IPS-20b (cell line): ENCODE data around the gene TMEM214.

Experiments used
- H3K27ac ChIP-seq: one replicate; pipeline ENCODE4 v1.5.1; 2013; ENCODE audit warnings: low read length
- H3K27me3 ChIP-seq: 2 replicates; pipeline ENCODE4 v1.6.1; 2013; ENCODE audit warnings: mild to moderate bottlenecking, low read length, inconsistent platforms; ENCODE audit not compliant: insufficient read depth
- H3K36me3 ChIP-seq: 2 replicates; pipeline ENCODE4 v1.6.1; 2013; ENCODE audit warnings: low read depth, mild to moderate bottlenecking, inconsistent platforms, low read length, moderate library complexity; ENCODE audit not compliant: insufficient read depth
- H3K4me1 ChIP-seq: 2 replicates; pipeline ENCODE4 v1.6.1; 2013; ENCODE audit warnings: mild to moderate bottlenecking, control low read depth, inconsistent platforms, low read length, moderate library complexity; ENCODE audit not compliant: insufficient read depth
- H3K4me3 ChIP-seq: 2 replicates; pipeline ENCODE4 v1.5.1; 2013; ENCODE audit warnings: mild to moderate bottlenecking, low read length, inconsistent platforms
- H3K9ac ChIP-seq: 2 replicates; pipeline ENCODE4 v1.6.1; 2013; ENCODE audit warnings: low read depth, mild to moderate bottlenecking, inconsistent platforms, low read length, moderate library complexity
- H3K9me3 ChIP-seq: 2 replicates; pipeline ENCODE4 v1.6.1; 2013; ENCODE audit warnings: mild to moderate bottlenecking, low read depth, low read length, inconsistent platforms; ENCODE audit not compliant: insufficient read depth

Gene TMEM214

DNA sequence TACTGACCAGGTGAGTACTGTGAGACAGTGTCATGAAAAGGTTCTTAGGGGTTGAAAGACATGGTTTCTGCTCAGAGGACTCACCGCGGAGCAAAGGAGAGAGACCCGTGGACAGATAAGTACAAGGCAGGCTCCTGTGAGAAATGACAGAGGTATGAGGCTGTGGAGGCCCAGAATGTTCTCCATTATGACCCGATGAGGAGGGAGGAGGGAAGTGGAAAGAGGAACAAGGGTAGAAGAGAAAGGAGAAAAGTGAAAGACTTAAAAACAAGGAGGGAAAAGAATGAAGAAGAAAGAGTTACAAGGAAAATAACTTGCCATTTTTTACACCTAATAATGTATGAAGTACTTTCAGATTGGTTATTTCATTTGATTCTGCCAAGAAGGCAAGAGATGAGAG lies 32.5 kb upstream of the TMEM214 start:
- no peaks in the 10 kb centered on the region for H3K9me3 ChIP-seq
- no peak overlapping the region for H3K9ac ChIP-seq
- H3K36me3 ChIP-seq = no peaks in the 10 kb centered on the region
- H3K27me3 ChIP-seq = no peaks in the 10 kb centered on the region
- no peaks in the 10 kb centered on the region for H3K4me1 ChIP-seq
- no peak overlapping the region for H3K27ac ChIP-seq
- no peak overlapping the region for H3K4me3 ChIP-seq

DNA sequence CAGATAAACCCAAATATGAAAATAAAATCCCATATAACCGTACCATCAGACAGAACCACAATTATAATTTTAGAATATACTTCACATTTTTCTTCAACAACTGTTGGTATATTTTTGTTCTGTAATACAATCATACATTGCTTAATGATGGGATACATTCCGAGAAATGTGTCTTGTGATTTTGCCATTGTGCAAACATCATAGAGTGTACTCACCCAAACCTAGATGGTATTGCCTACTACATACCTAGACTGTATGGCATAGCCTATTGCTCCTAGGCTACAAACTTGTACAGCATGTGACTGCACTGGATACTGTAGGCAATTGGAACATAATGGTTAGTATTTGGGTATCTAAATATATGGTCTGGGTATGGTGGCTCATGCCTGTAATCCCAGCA lies 31.8 kb upstream of the TMEM214 start:
- Histone ChIP-seq H3K36me3 (no peaks in the 10 kb centered on the region), H3K4me3 (no peak overlapping the region), H3K27ac (no peak overlapping the region), H3K4me1 (no peaks in the 10 kb centered on the region), H3K9me3 (no peaks in the 10 kb centered on the region), H3K9ac (no peak overlapping the region), H3K27me3 (no peaks in the 10 kb centered on the region)

GRCh38 chr2:27001950-27002349 lies 30.8 kb upstream of the TMEM214 start:
- Histone ChIP-seq H3K27me3 (no peaks in the 10 kb centered on the region), H3K27ac (no peak overlapping the region), H3K4me1 (no peaks in the 10 kb centered on the region), H3K4me3 (no peak overlapping the region), H3K9ac (no peak overlapping the region), H3K36me3 (no peaks in the 10 kb centered on the region), H3K9me3 (no peaks in the 10 kb centered on the region)

DNA sequence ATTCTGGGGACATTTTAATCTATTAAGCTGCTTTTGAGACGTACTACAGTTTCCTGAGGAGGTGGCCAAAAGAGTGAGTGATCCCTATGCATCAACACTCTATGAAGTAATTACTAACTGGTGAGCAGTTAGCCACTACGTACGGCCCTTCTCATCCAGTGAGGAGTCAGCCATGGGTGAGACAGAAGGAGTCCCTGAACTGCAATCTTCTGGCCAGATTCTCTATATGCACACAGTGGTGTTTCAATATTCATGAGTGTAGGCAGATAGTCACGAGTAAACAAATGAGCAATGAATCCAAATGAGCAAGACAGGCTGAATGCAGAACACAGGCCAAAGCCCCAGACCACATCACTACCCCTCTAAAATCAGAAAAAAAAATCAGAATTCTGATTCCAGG lies 29.8 kb upstream of the TMEM214 start:
- Histone ChIP-seq H3K9me3 (no peaks in the 10 kb centered on the region), H3K27me3 (no peaks in the 10 kb centered on the region), H3K4me3 (no peak overlapping the region), H3K9ac (no peak overlapping the region), H3K36me3 (no peaks in the 10 kb centered on the region), H3K4me1 (no peaks in the 10 kb centered on the region), H3K27ac (no peak overlapping the region)

DNA sequence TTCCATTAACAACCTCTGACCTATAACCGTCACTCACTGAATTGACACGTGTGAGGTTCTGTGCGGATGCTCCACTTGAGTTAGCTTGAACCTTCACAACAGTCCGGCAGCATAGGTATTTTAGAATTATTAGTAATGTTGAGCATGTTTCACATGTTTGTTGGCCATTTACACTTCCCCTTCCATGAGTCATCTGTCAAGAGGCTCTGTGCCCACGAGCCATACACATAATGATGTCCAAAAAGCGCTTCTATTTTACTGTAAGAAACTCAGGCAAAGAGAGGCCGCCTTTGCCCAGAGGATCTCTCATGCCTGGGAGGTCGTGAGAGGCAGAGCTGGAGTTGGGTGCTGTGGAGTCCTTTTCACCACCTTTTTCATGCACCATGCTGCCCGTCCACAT lies 28.9 kb upstream of the TMEM214 start:
- Histone ChIP-seq H3K27me3 (no peaks in the 10 kb centered on the region), H3K27ac (no peak overlapping the region), H3K9ac (no peak overlapping the region), H3K4me1 (no peaks in the 10 kb centered on the region), H3K9me3 (no peaks in the 10 kb centered on the region), H3K4me3 (no peak overlapping the region), H3K36me3 (no peaks in the 10 kb centered on the region)

GRCh38 chr2:27006602-27007415 lies 26.0 kb upstream of the TMEM214 start:
- H3K36me3 ChIP-seq = no peaks in the 10 kb centered on the region
- no peak overlapping the region for H3K9ac ChIP-seq
- H3K9me3 ChIP-seq = no peaks in the 10 kb centered on the region
- no peaks in the 10 kb centered on the region; the same call in 1 of the 2 replicates for H3K27me3 ChIP-seq
- H3K4me1 ChIP-seq = no peaks in the 10 kb centered on the region
- H3K4me3 ChIP-seq = no peak overlapping the region
- no peak overlapping the region for H3K27ac ChIP-seq

DNA sequence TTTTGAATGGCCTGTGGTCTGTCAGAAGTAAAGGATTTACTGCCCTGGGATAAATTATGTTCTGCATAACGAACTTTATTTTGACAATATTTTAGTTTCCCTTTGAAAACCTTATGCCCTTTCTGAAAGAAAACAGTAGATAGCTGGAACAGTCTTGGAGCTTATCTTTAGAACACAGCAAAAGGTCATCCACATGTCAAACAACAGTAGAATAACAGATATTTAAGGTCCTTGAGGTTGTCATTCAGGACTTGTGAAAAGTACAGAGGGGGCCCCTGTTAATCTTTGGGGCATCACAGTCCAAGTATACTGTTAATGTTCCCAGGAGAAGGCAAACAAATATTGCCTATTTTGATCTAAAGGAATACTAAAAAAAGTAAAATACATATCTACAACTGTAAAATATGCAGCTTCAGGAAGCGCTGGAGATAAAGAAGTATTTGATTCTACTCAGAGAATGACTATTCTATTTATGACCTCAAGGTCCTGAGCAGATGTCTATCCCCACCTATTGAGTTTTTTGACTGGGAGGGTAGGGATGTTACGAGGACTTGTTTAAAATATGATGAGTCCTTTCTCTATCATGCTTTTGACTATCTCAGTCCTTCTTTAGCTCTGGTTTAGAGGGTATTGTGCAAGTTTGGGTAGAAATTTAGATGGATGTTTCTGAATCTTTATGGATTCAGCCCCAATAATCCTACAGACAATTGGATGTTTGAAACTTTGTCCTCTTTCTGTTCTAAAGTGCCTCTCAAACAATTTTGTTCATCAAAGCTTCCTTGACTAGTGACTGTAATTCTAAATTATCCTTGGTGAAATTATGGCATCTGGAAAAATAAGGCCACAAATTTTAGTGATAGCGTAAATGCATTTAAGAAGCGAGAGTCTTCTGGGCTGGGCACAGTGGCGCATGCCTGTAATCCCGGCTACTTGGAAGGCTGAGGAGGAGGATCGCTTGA lies 25.1 kb upstream of the TMEM214 start:
- H3K9me3 ChIP-seq = no peaks in the 10 kb centered on the region
- no peaks in the 10 kb centered on the region for H3K36me3 ChIP-seq
- H3K27me3 ChIP-seq = no peaks in the 10 kb centered on the region; the same call in 1 of the 2 replicates
- no peak overlapping the region for H3K27ac ChIP-seq
- H3K4me1 ChIP-seq = no peaks in the 10 kb centered on the region
- H3K9ac ChIP-seq = no peak overlapping the region
- no peak overlapping the region for H3K4me3 ChIP-seq

GRCh38 chr2:27008678-27009077 lies 24.1 kb upstream of the TMEM214 start:
- no peak overlapping the region for H3K9ac ChIP-seq
- no peak overlapping the region for H3K4me3 ChIP-seq
- no peaks in the 10 kb centered on the region for H3K4me1 ChIP-seq
- no peak overlapping the region for H3K27ac ChIP-seq
- no peaks in the 10 kb centered on the region; the same call in 1 of the 2 replicates for H3K27me3 ChIP-seq
- H3K36me3 ChIP-seq = no peaks in the 10 kb centered on the region
- peaks cover 8% of the 10 kb centered on the region; the same call in 1 of the 2 replicates for H3K9me3 ChIP-seq

- H3K9ac ChIP-seq = no peak overlapping the region
- no peak overlapping the region for H3K4me3 ChIP-seq
- H3K9me3 ChIP-seq = peaks cover 10% of the 10 kb centered on the region; the same call in 1 of the 2 replicates
- H3K27ac ChIP-seq = no peak overlapping the region
- no peaks in the 10 kb centered on the region for H3K4me1 ChIP-seq
- no peaks in the 10 kb centered on the region; the same call in 1 of the 2 replicates for H3K27me3 ChIP-seq
- no peaks in the 10 kb centered on the region for H3K36me3 ChIP-seq
Observed at GRCh38 chr2:27009083-27009482, 23.7 kb upstream of the TMEM214 start.

DNA sequence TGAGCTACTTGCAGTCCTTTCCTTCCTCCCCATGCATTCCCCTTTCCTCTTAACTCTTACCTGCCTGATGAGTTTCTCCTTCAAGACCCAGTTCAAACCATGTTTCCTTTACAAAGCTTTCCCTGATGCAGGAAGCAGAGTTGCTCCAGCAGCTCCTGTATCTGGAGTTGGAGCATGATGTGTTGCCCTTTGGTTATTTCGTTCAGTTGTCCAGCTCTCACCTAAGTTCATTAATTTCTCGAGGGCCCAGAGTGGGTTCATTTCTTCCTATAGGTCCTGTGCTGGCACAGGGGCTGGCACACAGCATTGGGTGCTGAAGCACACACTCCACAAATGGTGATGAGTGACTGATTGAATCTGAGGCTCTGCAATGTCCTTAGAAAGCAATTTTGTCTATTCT lies 23.0 kb upstream of the TMEM214 start:
- H3K9me3 ChIP-seq = peaks cover 10% of the 10 kb centered on the region; the same call in 1 of the 2 replicates
- H3K27me3 ChIP-seq = no peaks in the 10 kb centered on the region; the same call in 1 of the 2 replicates
- H3K4me3 ChIP-seq = no peak overlapping the region
- H3K36me3 ChIP-seq = no peaks in the 10 kb centered on the region
- H3K4me1 ChIP-seq = no peaks in the 10 kb centered on the region
- H3K27ac ChIP-seq = no peak overlapping the region
- no peak overlapping the region for H3K9ac ChIP-seq

DNA sequence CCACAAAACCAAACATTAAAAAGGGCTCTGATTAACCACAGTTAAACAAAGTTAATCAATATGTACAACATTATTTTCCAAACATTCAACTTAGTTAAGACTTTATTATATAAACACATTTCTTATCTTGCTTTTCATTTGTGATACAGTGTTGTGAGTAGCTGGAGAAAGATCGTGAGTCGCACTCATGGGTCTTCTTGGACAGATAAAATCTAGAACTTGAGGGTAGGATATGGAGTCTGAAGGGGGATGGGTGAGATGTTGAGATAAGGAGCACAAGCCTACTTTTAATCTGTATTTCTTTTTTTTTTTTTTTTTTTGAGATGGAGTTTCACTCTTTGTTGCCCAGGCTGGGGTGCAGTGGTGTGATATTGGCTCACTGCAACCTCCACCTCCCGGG lies 22.6 kb upstream of the TMEM214 start:
- Histone ChIP-seq H3K4me3 (no peak overlapping the region), H3K9ac (no peak overlapping the region), H3K36me3 (no peaks in the 10 kb centered on the region), H3K27me3 (no peaks in the 10 kb centered on the region; the same call in 1 of the 2 replicates), H3K27ac (no peak overlapping the region), H3K9me3 (peaks cover 10% of the 10 kb centered on the region; the same call in 1 of the 2 replicates), H3K4me1 (no peaks in the 10 kb centered on the region)
